Measurements from ENCODE around the gene PWP2.
"Not testable (repeated sequence)": the region's sequence is repeated elsewhere in the genome, so short reads cannot be mapped to it uniquely, and the experiment has no call there.

Gene PWP2

DNA sequence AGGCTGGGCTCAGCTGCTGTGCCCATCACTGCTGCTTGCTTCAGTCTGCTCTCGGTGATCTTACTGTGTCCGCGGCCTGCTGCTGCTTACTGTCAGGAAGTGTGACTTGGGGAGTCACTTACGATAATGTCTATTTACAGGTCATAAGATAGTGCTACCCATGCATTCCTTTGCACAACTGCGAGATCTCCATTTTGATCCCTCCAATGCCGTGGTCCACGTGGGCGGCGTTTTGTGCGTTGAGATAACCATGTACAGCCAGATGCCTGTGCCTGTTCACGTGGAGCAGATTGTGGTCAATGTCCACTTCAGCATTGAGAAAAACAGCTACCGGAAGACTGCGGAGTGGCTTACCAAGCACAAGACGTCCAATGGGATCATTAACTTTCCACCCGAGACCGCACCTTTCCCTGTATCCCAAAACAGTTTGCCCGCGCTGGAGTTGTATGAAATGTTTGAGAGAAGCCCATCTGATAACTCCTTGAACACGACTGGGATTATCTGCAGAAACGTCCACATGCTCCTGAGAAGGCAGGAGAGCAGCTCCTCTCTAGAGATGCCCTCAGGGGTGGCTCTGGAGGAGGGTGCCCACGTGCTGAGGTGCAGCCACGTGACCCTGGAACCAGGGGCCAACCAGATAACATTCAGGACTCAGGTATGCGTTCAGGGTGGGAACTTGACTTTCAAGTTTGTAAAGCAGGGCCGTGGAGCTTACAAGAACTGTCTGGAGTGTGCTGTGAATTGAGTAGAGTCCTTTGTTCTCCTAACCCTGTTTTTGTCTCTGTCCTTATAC is 24.4 kb upstream of the PWP2 start:
- intact Hi-C loops (cut with DNase I), result no loop called here
- peak in 3 of 10 donors; percentile 10 to 40 (median 15) for DNase-seq

DNA sequence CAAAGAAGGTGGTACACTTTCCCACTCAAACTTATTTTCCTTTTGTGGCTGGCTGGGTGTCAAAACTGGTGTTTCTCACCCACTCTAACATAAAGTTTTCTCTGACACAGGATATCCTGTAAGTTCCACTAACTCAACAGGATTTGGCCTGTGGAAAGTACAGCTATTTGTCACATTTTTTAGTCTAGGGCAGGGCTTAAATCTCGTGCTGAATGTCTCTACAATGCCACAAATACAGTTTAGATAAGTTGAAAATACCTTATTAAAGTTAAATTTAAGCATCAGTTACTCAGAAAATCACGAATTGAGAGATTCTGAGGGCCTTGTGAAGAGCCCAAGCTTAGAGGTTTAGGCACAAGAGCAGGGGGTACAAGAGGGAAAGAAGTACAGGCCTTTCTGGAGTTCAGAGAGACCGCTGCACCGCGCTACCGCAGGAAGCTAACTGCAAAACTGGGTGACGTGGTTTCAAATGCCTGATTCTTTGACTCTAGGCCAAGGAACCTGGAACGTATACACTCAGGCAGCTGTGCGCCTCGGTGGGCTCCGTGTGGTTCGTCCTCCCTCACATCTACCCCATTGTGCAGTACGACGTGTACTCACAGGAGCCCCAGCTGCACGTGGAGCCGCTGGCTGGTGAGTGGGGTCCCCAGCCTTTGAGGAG is 23.4 kb upstream of the PWP2 start:
- intact Hi-C loops (cut with DNase I), result no loop called here
- DNase-seq, result peak in 4 of 10 donors; percentile 17 to 74 (median 48)

DNA sequence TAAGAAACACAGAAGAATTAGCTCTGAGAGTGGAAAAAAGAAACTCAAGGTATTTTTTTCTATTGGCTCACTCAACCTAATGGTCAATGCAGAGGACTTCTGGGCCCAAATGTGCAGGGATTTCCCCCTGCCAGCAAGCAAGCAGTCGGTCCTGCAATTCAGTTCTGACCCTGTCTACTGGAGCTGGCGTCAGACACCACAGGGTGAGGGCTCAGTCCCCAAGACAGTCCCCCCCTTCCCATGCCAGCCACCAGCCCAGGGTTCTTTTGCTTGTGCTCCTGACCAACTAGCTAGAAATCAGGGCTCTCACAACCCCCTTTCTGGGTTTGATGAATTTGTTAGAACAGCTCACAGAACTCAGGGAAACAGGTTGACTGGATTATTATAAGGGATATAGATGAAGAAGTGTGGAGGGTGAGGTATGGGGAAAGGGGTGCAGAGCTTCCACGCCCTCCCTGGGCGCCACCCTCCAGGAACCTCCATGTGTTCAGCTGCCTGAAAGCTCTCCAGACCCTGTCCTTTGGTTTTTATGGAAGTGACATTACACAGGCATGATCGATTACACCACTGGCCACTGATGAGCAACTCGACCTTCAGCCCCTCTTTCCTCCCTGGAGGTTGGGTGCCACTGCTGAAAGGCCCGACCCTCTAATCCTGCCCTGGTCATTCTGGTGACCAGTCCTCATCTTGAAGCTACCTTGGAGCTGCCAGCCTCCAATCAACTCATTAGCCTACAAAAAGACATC is 22.5 kb upstream of the PWP2 start:
- intact Hi-C loops (cut with DNase I), result no loop called here
- peak in 3 of 10 donors; percentile 15 to 52 (median 17) for DNase-seq

DNA sequence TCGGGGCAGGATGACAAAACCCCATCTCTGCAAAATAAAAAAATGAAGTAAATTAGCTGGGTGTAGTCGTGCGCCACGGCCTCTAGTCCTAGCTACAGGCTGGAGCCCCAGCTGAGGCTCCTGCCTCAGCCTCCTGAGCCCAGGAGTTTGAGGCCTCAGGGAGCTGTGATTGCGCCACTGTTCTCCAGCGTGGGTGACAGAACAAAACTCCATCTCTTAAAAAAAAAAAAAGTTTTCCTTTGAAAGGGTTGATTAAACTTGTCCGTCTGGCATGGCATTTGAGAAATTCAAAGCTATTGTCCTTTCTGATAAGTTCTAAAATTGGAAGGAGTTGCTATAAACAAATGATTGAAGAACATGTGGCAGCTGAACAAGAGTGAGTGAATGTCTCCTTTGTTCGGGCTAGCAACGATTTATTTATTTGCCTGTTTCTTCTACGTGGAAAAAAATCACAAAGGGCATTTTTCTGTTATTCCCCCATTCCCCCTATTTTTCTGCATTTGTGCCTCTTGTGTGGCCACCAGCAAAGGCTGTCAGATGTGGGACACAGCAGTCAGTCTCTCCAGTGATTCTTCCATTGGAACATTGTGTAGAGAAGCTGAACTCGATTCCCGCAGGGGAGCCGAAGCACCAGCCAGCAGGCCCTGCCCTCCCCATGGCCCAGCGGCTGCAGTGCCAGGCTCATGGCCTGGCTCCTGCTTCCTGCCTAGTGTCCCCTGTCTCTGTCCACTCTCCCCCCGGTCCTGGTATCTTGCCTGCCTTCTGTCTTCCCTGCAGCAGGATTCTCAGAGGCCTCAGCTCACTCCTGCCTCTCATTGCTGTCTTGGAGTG is 21.5 kb upstream of the PWP2 start:
- peak; percentile 52 to 95 (median 71) for DNase-seq
- intact Hi-C loops (cut with DNase I), result no loop called here

DNA sequence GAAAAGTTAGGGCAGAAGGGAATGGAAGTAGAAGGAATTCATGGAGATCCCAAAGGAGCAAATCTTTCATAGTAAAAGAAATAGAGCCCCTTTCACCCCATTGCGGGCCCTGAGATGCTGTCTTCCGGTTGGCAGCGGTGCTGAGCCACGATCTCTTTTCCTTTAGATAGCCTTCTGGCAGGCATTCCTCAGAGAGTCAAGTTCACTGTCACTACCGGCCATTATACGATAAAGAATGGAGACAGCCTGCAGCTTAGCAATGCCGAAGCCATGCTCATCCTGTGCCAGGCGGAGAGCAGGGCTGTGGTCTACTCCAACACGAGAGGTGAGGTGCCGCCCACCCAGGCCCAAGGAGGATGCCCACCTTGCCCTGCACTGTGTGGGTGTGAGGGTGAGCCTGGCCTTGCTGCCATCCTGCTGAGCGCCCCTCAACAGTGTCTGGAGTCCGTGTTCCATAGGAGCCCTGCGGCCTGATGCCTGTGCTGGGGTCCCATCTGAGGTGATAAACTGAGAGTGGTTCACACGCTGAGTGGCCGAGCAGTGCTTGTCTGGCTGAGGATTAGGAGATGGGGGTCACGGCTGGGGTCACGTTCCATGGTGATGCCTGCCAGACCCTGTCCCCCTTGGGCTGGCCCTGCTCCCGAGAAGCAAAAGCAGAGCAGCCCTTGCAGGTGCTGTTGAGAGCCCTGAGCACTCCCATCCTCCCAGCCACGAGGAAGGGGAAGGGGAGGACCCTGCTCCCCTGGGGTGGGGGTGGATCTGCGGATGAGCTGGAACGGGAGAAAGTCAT is 20.4 kb upstream of the PWP2 start:
- peak in 4 of 10 donors; percentile 11 to 83 (median 60) for DNase-seq

DNA sequence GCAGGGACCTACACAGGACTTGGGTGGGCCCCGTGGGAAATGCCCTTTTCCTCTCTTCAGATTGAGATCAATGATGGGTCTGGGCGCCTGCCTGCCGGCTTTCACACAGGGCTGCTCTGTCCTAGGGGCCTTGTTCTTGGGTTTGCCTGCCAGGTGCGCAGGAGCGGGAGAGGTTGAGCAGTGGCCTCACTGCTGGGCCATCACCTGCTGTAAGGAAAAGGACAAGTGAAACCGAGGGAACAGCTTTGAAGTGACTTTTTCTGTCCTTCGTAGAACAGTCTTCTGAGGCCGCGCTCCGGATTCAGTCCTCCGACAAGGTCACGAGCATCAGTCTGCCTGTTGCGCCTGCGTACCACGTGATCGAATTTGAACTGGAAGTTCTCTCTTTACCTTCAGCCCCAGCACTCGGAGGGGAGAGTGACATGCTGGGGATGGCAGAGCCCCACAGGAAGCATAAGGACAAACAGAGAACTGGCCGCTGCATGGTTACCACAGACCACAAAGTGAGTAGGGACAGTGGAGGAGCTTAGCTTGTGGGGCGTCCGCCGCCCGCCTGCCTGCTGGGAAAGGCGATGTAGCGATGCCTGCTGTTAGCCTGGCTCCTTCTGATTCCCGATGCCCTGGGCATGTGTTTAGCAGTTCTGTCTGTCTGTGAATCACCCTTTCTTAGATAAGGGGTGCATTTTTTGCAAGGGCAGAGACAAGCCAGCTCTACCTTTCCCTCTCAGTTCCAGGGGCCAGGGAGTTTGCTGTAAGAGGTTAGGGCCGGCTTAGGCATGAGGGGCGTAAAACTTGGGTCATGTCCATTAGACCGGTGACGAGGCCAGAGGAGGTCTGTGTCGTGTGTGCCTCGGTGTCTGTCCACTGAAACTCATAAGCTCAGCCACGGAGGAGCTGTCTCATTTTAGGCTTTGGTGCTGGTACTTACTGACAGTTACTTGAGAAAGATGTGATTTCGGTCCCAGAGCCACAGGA is 19.5 kb upstream of the PWP2 start:
- intact Hi-C loops (cut with DNase I), result no loop called here
- DNase-seq, result peak in 4 of 10 donors; percentile 12 to 69 (median 48)

More for the DNA sequence above, 20.4 kb upstream of the PWP2 start:
- intact Hi-C loops (cut with DNase I), result no loop called here

DNA sequence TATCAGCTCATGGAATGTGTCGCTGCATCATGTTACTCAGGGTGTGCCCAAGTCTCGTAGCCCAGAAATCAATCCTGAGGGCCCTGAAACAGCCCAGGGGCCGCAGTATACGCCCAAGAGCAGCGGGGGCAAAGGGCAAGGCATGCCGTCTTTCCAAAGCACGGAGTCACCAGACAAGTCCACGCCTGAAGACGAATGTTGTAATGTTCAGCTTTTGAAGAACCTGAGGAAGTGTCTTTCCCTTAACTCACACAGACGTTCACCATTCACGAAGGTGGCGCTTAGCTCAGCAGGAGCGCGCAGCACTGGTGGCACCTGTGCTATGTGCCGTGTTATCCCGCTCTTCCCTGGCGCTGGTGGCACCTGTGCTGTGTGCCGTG is 18.8 kb upstream of the PWP2 start:
- peak in 1 of 10 donors; percentile 5 for DNase-seq
- intact Hi-C loops (cut with DNase I), result no loop called here

DNA sequence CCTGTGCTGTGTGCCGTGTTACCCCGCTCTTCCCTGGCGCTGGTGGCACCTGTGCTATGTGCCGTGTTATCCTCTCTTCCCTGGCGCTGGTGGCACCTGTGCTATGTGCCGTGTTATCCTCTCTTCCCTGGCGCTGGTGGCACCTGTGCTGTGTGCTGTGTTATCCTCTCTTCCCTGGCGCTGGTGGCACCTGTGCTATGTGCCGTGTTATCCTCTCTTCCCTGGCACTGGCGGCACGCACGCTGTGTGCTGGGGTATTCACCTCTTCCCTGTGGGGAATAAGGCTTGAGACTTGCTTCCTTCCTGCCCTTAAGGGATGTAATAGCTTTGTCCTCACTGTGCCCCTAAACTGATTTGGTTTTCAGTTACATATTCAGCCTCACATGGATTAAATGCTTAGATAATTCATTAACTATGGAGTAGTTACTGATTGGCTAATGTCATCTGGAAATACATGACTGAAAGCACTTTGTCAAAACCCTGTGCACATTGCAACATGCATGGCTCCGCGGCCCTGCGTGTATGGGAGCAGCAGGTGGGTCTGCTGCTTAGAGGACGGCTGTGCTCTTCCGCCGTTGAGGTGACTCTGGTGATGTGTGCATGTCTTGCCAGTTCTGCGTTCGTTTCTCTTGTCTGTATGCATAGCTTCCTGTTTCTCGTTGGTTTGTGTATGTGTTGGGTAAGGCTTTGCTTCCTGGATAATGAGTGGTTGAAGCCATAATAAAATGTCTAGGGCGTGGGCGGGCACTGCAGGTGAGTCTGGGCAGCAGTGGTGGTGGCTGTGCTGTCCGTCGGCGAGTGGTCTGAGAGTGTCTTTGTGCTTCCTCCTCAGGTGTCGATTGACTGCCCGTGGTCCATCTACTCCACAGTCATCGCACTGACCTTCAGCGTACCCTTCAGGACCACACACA is 17.9 kb upstream of the PWP2 start:
- intact Hi-C loops (cut with DNase I), result no loop called here
- peak in 2 of 10 donors; percentile 4 to 34 for DNase-seq

DNA sequence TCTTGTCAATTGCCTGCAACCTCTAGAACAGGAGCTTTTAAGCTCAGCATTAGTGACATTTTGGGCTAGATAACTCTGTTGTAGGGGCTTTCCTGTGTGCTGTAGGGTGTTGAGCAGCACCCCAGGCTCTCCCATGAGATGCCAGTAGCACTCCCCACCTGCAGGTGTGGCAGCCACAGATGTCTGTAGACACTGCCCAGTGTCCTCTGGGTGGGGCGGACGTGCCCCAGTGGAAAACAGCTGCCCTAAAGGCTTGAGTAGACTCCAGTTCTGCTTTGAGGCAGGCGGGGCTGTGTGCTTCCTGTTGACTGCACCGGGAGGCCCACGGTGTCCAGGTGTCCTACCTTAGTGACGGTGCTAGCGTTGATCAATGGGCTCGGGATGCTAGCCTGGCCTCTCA is 16.9 kb upstream of the PWP2 start:
- intact Hi-C loops (cut with DNase I), result no loop called here
- peak in 2 of 10 donors; percentile 7 to 62 for DNase-seq

DNA sequence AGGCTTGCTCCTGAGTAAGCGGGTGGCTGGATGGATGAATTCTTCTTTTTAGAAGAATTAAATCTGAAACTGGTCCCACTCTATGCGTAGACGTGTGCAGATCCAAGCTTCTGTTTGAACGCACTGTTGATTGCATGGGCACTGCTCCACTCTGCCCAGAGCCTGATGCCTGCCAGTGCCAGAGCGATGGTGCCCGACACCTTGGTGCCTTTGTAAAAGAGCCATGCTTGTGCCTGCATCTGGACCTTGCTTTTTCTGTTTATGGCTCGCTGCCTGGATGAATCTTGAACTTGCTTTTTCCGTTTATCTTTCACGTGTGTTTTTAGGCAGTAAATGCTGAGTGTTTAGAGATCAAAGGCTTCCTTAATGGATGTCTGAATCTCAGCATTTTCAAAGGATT is 15.0 kb upstream of the PWP2 start:
- intact Hi-C loops (cut with DNase I), result no loop called here
- peak in 4 of 10 donors; percentile 51 to 85 (median 72) for DNase-seq

DNA sequence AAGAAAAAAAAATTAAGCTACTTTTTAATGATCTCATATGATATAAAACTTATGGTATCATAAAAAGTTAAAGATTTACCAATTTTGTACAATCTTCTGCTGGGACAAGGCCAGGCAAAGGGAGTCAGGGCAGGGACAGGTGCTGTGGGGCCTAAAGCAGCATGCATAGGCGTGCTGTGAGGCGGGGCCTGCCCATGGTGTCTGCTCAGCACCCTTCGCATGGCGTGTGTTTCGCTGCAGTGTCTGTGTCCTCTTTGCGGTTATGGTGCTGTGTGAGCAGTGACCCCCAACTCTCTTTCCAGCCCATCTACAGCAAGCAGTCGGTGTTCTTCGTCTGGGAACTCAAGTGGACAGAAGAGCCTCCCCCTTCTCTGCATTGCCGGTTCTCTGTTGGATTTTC is 13.4 kb upstream of the PWP2 start:
- peak in 2 of 10 donors; percentile 8 to 70 for DNase-seq
- intact Hi-C loops (cut with DNase I), result no loop called here

DNA sequence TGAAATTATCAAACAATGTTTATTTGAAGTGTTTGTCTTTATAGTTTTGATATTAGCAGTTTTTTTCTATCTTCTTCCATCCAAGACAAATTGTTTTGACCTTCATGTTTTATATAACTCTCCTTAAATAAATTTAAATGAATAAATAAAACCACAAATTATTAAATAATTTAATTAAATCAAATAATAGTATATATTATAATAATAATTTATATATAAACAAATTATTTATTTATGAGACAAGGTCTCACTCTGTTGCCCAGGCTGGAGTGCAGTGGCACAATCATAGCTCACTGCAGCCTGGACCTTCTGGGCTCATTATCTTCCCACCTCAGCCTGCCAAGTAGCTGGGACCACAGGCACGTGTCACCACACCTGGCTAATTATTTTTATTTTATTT is 12.4 kb upstream of the PWP2 start:
- intact Hi-C loops (cut with DNase I), result no loop called here
- DNase-seq, result peak in 1 of 10 donors; percentile 5

DNA sequence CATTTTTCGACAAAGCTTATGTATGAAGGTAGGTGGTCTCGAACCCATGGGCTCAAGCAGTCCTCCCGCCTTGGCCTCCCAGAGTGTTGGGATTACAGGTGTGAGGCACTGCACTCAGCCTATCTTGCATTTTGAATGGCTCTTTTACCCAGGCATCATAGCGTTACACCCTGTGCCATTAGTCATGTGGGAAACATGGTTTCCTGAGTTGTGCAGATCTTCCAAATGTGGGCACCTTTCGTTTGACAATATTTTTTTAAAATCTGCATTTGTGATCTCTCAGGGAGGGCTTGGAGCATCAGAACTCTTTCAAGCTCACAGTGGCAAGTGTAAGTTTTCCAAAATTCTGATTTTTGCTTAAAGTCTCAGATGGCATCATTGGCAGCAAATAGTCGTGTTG is 8.7 kb upstream of the PWP2 start:
- intact Hi-C loops (cut with DNase I); DNase-seq: not testable (repeated sequence)

DNA sequence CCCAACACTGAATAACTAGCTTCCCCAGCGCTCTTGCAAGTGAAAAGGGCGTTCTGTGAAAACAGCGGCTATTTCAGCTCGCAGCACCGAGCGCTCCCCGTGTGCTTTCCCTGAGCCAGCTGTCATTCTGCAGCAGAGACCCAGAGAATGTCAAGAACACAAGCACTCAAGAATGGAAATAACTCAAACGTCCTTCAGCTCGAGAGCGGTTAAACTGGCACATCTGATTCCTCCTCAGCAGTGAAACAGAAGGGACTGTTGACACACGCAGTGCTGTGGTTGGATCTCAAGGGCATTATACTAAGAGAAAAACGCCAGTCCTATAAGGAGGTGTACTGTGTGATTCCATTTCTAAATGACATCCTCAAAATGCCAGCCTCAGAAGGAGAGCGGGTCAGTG is 8.2 kb upstream of the PWP2 start:
- DNase-seq; intact Hi-C loops (cut with DNase I): not testable (repeated sequence)

DNA sequence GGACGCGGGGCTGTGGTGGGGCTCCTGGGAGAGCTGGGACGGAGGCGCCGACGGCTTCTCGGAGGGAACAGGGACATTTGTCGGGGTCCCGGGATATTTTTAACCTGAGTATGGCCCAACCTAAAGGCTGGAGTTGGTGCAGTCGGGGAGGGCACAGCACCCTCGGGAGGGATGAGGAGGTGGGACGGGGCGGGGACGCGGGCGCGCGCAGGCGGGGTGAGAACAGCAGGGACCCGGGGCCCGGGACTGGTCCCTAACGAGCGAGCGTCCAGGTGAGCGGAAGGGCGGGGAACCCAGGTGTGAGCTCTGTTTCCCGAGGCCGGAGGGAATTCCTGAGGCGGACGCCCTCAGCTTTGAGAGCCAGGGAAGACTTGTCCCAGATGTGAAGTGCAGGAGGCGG is 390 bp downstream of the PWP2 start:
- DNase-seq; intact Hi-C loops (cut with DNase I): not testable (repeated sequence)

DNA sequence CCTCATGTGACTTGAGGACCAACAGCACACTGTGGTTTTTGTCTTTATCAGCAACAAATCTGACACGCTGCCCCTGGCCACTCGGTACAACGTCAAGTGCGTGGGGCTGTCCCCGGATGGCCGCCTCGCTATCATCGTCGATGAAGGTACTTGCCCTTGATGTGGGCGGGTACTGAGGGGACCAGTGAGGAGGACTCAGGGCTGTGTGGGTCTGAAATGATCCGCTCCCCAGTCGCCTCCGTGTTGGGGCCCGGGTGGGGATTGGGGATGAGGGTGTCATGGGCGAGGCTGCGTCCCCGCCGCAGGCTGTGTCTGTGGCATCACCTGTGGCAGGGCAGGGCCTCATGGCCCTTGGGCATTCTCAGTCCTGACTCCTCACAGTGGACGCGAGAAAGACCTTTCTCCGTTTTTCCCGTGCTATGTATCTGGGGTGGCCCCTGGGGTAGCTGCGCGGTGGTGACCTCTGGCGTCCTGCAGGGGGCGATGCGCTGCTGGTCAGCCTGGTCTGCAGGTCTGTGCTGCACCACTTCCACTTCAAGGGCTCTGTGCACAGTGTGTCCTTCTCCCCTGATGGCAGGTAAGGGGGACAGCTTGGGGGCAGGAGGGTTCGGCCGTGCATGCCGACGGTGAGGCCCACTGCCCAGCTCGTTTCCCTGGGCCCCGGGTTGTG is 6.6 kb downstream of the PWP2 start:
- DNase-seq; intact Hi-C loops (cut with DNase I): not testable (repeated sequence)

DNA sequence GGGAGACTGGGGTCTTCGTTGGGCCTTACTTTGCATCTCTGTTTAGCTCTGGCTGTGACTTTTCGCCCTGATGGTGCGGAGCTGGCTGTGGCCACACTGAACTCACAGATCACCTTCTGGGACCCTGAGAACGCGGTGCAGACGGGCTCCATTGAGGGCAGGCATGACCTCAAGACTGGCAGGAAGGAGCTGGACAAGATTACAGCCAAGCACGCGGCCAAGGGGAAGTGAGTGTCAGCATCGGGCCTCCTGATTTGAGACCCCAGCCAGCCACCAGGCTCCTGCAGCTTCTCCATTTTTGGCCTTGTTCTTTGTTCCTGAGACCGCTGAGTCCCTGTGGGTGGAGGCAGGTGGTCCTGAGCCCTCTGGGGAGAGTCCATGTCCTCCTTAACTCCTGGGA is 14.9 kb downstream of the PWP2 start:
- DNase-seq; intact Hi-C loops (cut with DNase I): not testable (repeated sequence)

Measured in posterior cingulate gyrus (tissue), 11 donors.